Measurements from ENCODE around the gene MICAL3.

Gene MICAL3

DNA sequence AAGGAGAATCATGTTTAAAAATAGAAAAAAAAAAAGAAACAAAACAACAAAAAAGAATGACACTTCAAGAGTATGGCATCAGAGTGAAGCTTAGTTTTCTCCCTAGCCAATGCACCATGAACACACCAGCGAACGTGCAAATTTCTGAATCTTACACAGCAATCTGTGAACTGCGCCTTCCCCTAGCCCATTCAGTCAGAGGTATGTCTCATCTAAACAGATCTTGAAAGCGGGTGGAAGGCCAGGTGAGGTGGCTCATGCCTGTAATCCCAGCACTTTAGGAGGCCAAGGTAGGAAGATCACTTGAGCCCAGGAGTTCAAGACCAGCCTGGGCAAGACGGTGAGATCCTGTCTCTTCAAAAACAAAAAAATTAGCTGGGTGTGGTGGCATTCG lies 113.1 kb downstream of the MICAL3 start:
- Mint-ChIP-seq H3K27me3 (no peaks in the 10 kb centered on the region), H3K4me1 (no peaks in the 10 kb centered on the region), H3K27ac (ENCODE audit: low read depth) (no peak overlapping the region), H3K36me3 (ENCODE audit: insufficient read depth) (peaks cover 2% of the 10 kb centered on the region), H3K9me3 (no peaks in the 10 kb centered on the region), H3K4me3 (no peak overlapping the region)
- no peak for DNase-seq (ENCODE audit: low spot score in 2 of 2)
- ATAC-seq (replicated peaks; ENCODE audit: extremely low read depth, poor library complexity, severe bottlenecking), result no peak

DNA sequence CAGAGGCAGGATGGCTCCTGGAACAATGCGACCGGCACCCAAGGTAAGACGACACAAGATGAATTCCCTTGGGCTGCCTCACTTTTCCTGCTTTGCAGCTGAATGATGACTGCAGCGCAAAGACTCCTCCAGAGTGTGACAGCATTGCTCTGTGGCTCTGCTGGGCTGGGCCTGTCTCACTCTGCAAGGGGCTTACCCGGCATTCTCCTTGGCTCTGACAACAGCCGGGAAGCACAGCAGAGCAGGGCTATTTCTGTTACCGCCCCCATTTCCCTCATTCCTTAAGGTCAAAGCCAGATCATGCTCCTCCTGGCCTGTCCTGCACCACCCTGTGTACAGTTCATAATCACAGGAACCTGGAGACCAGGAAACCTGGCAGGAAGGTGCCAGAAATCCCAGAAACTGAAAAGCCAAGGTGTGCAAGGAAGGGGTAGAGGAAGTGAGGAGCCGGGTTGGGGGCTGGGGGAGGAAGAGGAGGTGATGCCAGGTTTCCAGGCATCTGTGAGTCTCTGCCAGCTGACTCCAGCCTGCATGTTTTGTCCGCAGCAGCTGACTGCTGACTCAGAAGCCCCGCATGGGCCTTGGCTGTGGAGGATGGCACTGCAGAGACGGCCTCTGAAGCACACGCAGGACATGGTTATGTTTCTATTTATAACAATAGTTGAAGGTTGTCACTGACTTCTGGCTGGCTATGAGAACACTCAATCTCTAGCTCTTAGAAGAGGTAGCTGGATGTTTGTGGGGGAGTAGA lies 113.6 kb downstream of the MICAL3 start:
- Mint-ChIP-seq H3K27ac (ENCODE audit: low read depth) (no peak overlapping the region), H3K27me3 (no peaks in the 10 kb centered on the region), H3K36me3 (ENCODE audit: insufficient read depth) (peaks cover 2% of the 10 kb centered on the region), H3K4me3 (no peak overlapping the region), H3K4me1 (no peaks in the 10 kb centered on the region), H3K9me3 (no peaks in the 10 kb centered on the region)
- DNase-seq (ENCODE audit: low spot score in 2 of 2) (no peak), ATAC-seq (replicated peaks; ENCODE audit: extremely low read depth, poor library complexity, severe bottlenecking) (no peak)

GRCh38 chr22:17907748-17908051 lies 116.7 kb downstream of the MICAL3 start:
- ATAC-seq (replicated peaks; ENCODE audit: extremely low read depth, poor library complexity, severe bottlenecking) (no peak), DNase-seq (ENCODE audit: low spot score in 2 of 2) (no peak)
- Mint-ChIP-seq H3K36me3 (ENCODE audit: insufficient read depth) (peaks cover 5% of the 10 kb centered on the region), H3K27me3 (no peaks in the 10 kb centered on the region), H3K4me1 (no peaks in the 10 kb centered on the region), H3K27ac (ENCODE audit: low read depth) (peak overlapping the region; percentile 39), H3K4me3 (no peak overlapping the region), H3K9me3 (no peaks in the 10 kb centered on the region)

- Mint-ChIP-seq H3K36me3 (ENCODE audit: insufficient read depth) (peaks cover 6% of the 10 kb centered on the region), H3K9me3 (no peaks in the 10 kb centered on the region), H3K4me3 (no peak overlapping the region), H3K27me3 (no peaks in the 10 kb centered on the region), H3K27ac (ENCODE audit: low read depth) (peak overlapping the region; percentile 39), H3K4me1 (no peaks in the 10 kb centered on the region)
- no peak for ATAC-seq (replicated peaks; ENCODE audit: extremely low read depth, poor library complexity, severe bottlenecking)
- no peak for DNase-seq (ENCODE audit: low spot score in 2 of 2)
Observed at GRCh38 chr22:17906978-17907747, 117.2 kb downstream of the MICAL3 start.

DNA sequence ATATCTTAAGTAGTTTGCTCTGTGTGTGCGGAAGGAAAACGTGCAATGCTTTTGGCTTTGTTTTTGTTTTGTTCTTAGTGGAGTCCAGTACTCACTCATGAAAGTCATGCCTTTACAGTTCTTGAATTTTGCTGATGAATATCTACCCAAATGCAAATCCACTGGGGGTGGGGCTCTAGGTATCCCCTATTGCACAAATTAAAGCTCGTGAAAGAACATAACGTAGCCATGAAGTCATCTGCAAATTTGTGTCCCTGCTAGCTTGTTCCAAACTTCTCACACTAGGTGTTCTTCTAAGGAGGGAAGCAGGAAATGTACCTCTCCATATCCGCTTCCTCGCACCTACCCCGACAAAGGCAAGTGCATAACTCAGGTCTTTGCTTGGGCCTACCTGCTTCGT lies 118.9 kb downstream of the MICAL3 start:
- H3K27ac Mint-ChIP-seq (ENCODE audit: low read depth), result no peak overlapping the region
- H3K36me3 Mint-ChIP-seq (ENCODE audit: insufficient read depth), result peaks cover 10% of the 10 kb centered on the region
- no peak for DNase-seq (ENCODE audit: low spot score in 2 of 2)
- no peaks in the 10 kb centered on the region for H3K4me1 Mint-ChIP-seq
- no peaks in the 10 kb centered on the region for H3K9me3 Mint-ChIP-seq
- no peaks in the 10 kb centered on the region for H3K27me3 Mint-ChIP-seq
- no peak overlapping the region for H3K4me3 Mint-ChIP-seq
- ATAC-seq (replicated peaks; ENCODE audit: extremely low read depth, poor library complexity, severe bottlenecking), result no peak

DNA sequence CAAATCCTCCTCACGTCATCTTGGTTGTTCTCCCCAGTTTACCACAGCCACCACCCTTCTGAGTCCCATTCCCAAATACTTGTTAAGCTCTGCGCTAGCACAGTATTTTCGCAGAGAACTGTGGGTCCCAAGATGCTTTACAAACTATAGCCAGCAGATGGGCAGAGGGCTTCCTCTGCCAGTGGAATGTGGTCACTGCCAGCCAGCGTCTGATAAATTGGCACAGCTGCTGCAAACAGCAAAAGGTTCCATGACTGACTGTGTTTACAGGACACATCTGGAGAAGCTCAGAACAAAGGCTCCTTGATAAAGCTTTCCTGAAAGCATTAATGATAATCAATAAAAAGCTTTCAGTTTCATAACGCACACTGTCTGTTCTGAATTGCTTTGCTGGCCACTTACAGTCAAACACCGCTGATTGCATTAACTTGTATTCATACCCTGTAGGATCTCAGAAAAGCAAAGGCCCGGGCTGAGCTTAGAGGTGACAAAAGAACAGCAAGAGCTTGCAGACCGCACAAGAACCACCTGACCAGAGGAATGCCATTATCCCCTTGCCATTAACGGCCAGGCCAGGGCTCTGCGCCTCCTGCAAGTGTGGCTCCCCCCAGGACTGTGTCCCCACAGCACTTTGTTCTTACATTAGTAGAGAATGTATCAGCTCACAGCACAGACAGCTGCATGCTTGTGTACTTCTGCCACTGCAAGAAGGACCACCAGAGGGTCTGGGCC lies 120.6 kb downstream of the MICAL3 start:
- H3K9me3 Mint-ChIP-seq, result no peaks in the 10 kb centered on the region
- no peaks in the 10 kb centered on the region for H3K27me3 Mint-ChIP-seq
- peaks cover 10% of the 10 kb centered on the region for H3K36me3 Mint-ChIP-seq (ENCODE audit: insufficient read depth)
- DNase-seq (ENCODE audit: low spot score in 2 of 2), result no peak
- H3K4me3 Mint-ChIP-seq, result no peak overlapping the region
- H3K4me1 Mint-ChIP-seq, result no peaks in the 10 kb centered on the region
- no peak for ATAC-seq (replicated peaks; ENCODE audit: extremely low read depth, poor library complexity, severe bottlenecking)
- no peak overlapping the region for H3K27ac Mint-ChIP-seq (ENCODE audit: low read depth)

DNA sequence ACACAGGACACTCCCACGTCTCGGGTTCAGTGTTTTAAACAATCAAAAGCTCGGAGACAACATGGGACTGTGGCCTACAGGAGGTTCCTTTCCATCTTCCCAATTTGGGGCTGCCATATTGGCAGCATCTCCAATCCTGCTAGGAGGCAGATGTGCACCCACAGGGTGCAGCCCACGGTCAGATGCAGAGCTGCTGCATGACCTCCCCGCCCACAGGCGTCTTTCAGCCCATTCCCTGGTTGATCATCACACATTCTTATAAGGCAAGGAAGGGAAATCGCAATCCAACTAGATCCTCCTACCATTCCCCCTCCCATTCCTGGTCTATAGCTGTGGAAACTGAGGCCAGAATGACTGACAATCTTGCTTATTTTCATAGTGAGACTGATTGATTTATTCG lies 121.4 kb downstream of the MICAL3 start:
- Mint-ChIP-seq H3K4me3 (no peak overlapping the region), H3K27ac (ENCODE audit: low read depth) (no peak overlapping the region), H3K4me1 (no peaks in the 10 kb centered on the region), H3K9me3 (no peaks in the 10 kb centered on the region), H3K27me3 (no peaks in the 10 kb centered on the region), H3K36me3 (ENCODE audit: insufficient read depth) (peaks cover 13% of the 10 kb centered on the region)
- DNase-seq (ENCODE audit: low spot score in 2 of 2) (no peak), ATAC-seq (replicated peaks; ENCODE audit: extremely low read depth, poor library complexity, severe bottlenecking) (no peak)

DNA sequence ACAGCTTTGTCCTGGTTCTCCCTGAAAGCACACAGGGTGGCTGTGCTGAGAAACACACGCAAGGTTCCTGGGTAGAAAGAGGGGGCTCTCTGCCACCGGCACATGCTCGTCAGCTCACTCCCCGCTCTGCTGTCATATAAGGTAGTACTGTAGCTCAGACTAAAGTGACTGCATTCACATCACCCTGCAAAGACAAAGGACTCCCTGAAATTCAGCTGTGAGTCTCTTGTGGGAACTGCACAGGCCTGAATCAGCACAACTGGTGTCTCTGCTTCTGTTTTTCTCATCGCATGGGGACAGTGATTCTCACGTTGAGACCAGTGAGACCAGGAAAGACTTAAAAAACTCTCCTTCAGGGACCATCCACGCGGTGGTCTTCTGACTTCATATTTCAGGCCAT lies 126.0 kb downstream of the MICAL3 start:
- Mint-ChIP-seq H3K4me3 (no peak overlapping the region), H3K36me3 (ENCODE audit: insufficient read depth) (peaks cover 24% of the 10 kb centered on the region), H3K9me3 (no peaks in the 10 kb centered on the region), H3K27me3 (no peaks in the 10 kb centered on the region), H3K4me1 (no peaks in the 10 kb centered on the region), H3K27ac (ENCODE audit: low read depth) (no peak overlapping the region)
- DNase-seq (ENCODE audit: low spot score in 2 of 2) (no peak), ATAC-seq (replicated peaks; ENCODE audit: extremely low read depth, poor library complexity, severe bottlenecking) (no peak)

GRCh38 chr22:17897858-17898257 lies 126.5 kb downstream of the MICAL3 start:
- Mint-ChIP-seq H3K27me3 (no peaks in the 10 kb centered on the region), H3K4me1 (no peaks in the 10 kb centered on the region), H3K36me3 (ENCODE audit: insufficient read depth) (peaks cover 28% of the 10 kb centered on the region), H3K27ac (ENCODE audit: low read depth) (no peak overlapping the region), H3K9me3 (no peaks in the 10 kb centered on the region), H3K4me3 (no peak overlapping the region)
- no peak for DNase-seq (ENCODE audit: low spot score in 2 of 2)
- ATAC-seq (replicated peaks; ENCODE audit: extremely low read depth, poor library complexity, severe bottlenecking), result no peak

DNA sequence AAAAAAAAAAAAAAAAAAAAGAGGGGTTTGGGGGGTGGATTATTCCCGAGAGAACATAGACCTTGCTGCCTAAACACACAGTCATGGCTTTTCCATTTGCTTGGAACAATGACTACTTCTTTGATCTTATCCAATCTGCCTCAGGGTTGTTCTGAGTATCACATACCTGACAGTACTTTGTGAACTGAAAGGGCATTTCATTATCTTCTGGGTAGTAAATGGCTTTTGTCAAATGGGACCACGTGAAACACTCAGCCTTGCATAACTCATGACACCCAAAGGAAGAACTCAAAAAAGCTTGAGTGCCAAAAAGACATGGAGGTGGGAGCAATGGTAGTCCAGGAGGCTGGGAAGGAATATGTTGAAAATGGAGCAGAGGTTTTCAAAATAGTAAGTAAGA lies 126.9 kb downstream of the MICAL3 start:
- no peaks in the 10 kb centered on the region for H3K4me1 Mint-ChIP-seq
- no peaks in the 10 kb centered on the region for H3K27me3 Mint-ChIP-seq
- no peak for DNase-seq (ENCODE audit: low spot score in 2 of 2)
- no peak for ATAC-seq (replicated peaks; ENCODE audit: extremely low read depth, poor library complexity, severe bottlenecking)
- no peak overlapping the region for H3K27ac Mint-ChIP-seq (ENCODE audit: low read depth)
- H3K4me3 Mint-ChIP-seq, result no peak overlapping the region
- H3K9me3 Mint-ChIP-seq, result no peaks in the 10 kb centered on the region
- H3K36me3 Mint-ChIP-seq (ENCODE audit: insufficient read depth), result peaks cover 26% of the 10 kb centered on the region

- Mint-ChIP-seq H3K36me3 (ENCODE audit: insufficient read depth) (peaks cover 26% of the 10 kb centered on the region), H3K9me3 (no peaks in the 10 kb centered on the region), H3K4me1 (no peaks in the 10 kb centered on the region), H3K4me3 (no peak overlapping the region), H3K27me3 (no peaks in the 10 kb centered on the region), H3K27ac (ENCODE audit: low read depth) (peak overlapping the region; percentile 47)
- DNase-seq (ENCODE audit: low spot score in 2 of 2) (no peak), ATAC-seq (replicated peaks; ENCODE audit: extremely low read depth, poor library complexity, severe bottlenecking) (no peak)
Observed at GRCh38 chr22:17896586-17896985, 127.8 kb downstream of the MICAL3 start.

- no peaks in the 10 kb centered on the region for H3K27me3 Mint-ChIP-seq
- ATAC-seq (replicated peaks; ENCODE audit: extremely low read depth, poor library complexity, severe bottlenecking) (no peak), DNase-seq (ENCODE audit: low spot score in 2 of 2) (no peak)
- H3K4me1 Mint-ChIP-seq, result no peaks in the 10 kb centered on the region
- no peak overlapping the region for H3K27ac Mint-ChIP-seq (ENCODE audit: low read depth)
- H3K36me3 Mint-ChIP-seq (ENCODE audit: insufficient read depth), result peaks cover 32% of the 10 kb centered on the region
- H3K4me3 Mint-ChIP-seq, result no peak overlapping the region
- no peaks in the 10 kb centered on the region for H3K9me3 Mint-ChIP-seq
Observed at GRCh38 chr22:17893900-17894535, 130.3 kb downstream of the MICAL3 start.
